ENCODE measurements around the gene CERS6. TPM values are rescaled to one million over a fixed set of nuclear protein-coding genes. Genes with fewer than 3 reads are reported as not detected.
"Not testable (repeated sequence)": the region's sequence is repeated elsewhere in the genome, so short reads cannot be mapped to it uniquely, and the experiment has no call there.

CERS6 gene
- total RNA-seq, 1 donor from 2014 or later: 55.3 TPM

- no peak for TF ChIP-seq CTCF (IDR thresholded peaks at IDR 0.05; ENCODE audit: insufficient read depth, low read length, severe bottlenecking)
- Histone ChIP-seq H3K27me3 (ENCODE audit: control insufficient read depth, insufficient read depth, low read length) (no peaks in the 10 kb centered on the region), H3K4me3 (ENCODE audit: low read depth, low read length) (no peak overlapping the region), H3K36me3 (ENCODE audit: control insufficient read depth, insufficient read depth, low read length) (peaks cover 1% of the 10 kb centered on the region)
- DNase-seq (ENCODE audit: low read depth): no peak
- FAIRE-seq: no peak
Observed at GRCh38 chr2:168757223-168757622, 301.2 kb downstream of the CERS6 start.

- H3K4me3 ChIP-seq (ENCODE audit: low read depth, low read length): no peak overlapping the region
- peak; percentile 68 for TF ChIP-seq CTCF (IDR thresholded peaks at IDR 0.05; ENCODE audit: insufficient read depth, low read length, severe bottlenecking)
- H3K36me3 ChIP-seq (ENCODE audit: control insufficient read depth, insufficient read depth, low read length): no peaks in the 10 kb centered on the region
- FAIRE-seq: no peak
- DNase-seq (ENCODE audit: low read depth): peak; percentile 57
- H3K27me3 ChIP-seq (ENCODE audit: control insufficient read depth, insufficient read depth, low read length): no peaks in the 10 kb centered on the region
Observed at GRCh38 chr2:168758970-168759820, 303.1 kb downstream of the CERS6 start.

GRCh38 chr2:168765401-168765800 is 309.3 kb downstream of the CERS6 start:
- no peak for TF ChIP-seq CTCF (IDR thresholded peaks at IDR 0.05; ENCODE audit: insufficient read depth, low read length, severe bottlenecking)
- no peak for FAIRE-seq

GRCh38 chr2:168766600-168766999 is 310.5 kb downstream of the CERS6 start:
- no peak for TF ChIP-seq CTCF (IDR thresholded peaks at IDR 0.05; ENCODE audit: insufficient read depth, low read length, severe bottlenecking)
- no peaks in the 10 kb centered on the region for H3K27me3 ChIP-seq (ENCODE audit: control insufficient read depth, insufficient read depth, low read length)
- FAIRE-seq: no peak
- H3K4me3 ChIP-seq (ENCODE audit: low read depth, low read length): no peak overlapping the region
- peaks cover 1% of the 10 kb centered on the region for H3K36me3 ChIP-seq (ENCODE audit: control insufficient read depth, insufficient read depth, low read length)
- peak; percentile 38 for DNase-seq (ENCODE audit: low read depth)

More at GRCh38 chr2:168765401-168765800, 309.3 kb downstream of the CERS6 start:
- H3K4me3 ChIP-seq (ENCODE audit: low read depth, low read length): no peak overlapping the region
- no peak for DNase-seq (ENCODE audit: low read depth)
- H3K27me3 ChIP-seq (ENCODE audit: control insufficient read depth, insufficient read depth, low read length): no peaks in the 10 kb centered on the region
- H3K36me3 ChIP-seq (ENCODE audit: control insufficient read depth, insufficient read depth, low read length): peaks cover 1% of the 10 kb centered on the region

GRCh38 chr2:168767258-168767657 is 311.2 kb downstream of the CERS6 start:
- Histone ChIP-seq H3K36me3 (ENCODE audit: control insufficient read depth, insufficient read depth, low read length) (peaks cover 1% of the 10 kb centered on the region), H3K4me3 (ENCODE audit: low read depth, low read length) (no peak overlapping the region), H3K27me3 (ENCODE audit: control insufficient read depth, insufficient read depth, low read length) (no peaks in the 10 kb centered on the region)
- DNase-seq (ENCODE audit: low read depth): peak; percentile 48
- no peak for FAIRE-seq
- no peak for TF ChIP-seq CTCF (IDR thresholded peaks at IDR 0.05; ENCODE audit: insufficient read depth, low read length, severe bottlenecking)

GRCh38 chr2:168768357-168768756 is 312.3 kb downstream of the CERS6 start:
- FAIRE-seq: not testable (repeated sequence)
- peak; percentile 16 for DNase-seq (ENCODE audit: low read depth)

More at GRCh38 chr2:168768357-168768756, 312.3 kb downstream of the CERS6 start:
- not testable (repeated sequence) for H3K4me3 ChIP-seq (ENCODE audit: low read depth, low read length); H3K27me3 ChIP-seq (ENCODE audit: control insufficient read depth, insufficient read depth, low read length); H3K36me3 ChIP-seq (ENCODE audit: control insufficient read depth, insufficient read depth, low read length)

Measured in bronchial epithelial cell (primary cell).